Measurements from ENCODE around the gene CATSPER1.

The CATSPER1 gene

DNA sequence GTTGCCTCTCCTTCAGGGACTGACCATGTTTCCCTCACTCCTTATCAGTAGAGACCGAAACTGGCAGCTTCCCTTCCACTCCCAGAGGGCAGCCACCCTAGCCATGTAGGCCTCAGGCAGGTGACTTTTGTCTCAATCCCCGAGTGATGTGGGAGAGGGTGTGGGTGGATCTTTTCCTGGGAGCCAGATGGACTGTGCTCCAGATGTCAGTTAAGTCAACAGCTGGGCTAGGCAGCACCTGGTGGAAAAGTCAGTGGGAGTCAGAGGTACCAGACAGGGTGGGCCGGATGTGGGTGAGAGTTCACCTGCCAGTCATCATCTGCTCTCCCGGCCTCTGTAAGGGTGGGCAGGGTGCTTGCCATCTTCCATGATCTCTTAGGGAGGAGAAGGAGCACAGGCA is 22.1 kb downstream of the CATSPER1 start:
- H3K27ac Mint-ChIP-seq: no peak overlapping the region
- no peaks in the 10 kb centered on the region for H3K9me3 Mint-ChIP-seq
- peaks cover 17% of the 10 kb centered on the region for H3K36me3 Mint-ChIP-seq
- peaks cover 39% of the 10 kb centered on the region for H3K4me1 Mint-ChIP-seq
- H3K27me3 Mint-ChIP-seq: no peaks in the 10 kb centered on the region
- H3K4me3 Mint-ChIP-seq: peak overlapping the region; percentile 11
- ATAC-seq: no peak

GRCh38 chr11:66003291-66003690 is 23.0 kb downstream of the CATSPER1 start:
- peaks cover 43% of the 10 kb centered on the region for H3K4me1 Mint-ChIP-seq
- H3K36me3 Mint-ChIP-seq: peaks cover 23% of the 10 kb centered on the region
- ATAC-seq: no peak
- H3K27ac Mint-ChIP-seq: peak overlapping the region; percentile 95
- peak overlapping the region; percentile 99 for H3K4me3 Mint-ChIP-seq
- H3K27me3 Mint-ChIP-seq: no peaks in the 10 kb centered on the region
- no peaks in the 10 kb centered on the region for H3K9me3 Mint-ChIP-seq

DNA sequence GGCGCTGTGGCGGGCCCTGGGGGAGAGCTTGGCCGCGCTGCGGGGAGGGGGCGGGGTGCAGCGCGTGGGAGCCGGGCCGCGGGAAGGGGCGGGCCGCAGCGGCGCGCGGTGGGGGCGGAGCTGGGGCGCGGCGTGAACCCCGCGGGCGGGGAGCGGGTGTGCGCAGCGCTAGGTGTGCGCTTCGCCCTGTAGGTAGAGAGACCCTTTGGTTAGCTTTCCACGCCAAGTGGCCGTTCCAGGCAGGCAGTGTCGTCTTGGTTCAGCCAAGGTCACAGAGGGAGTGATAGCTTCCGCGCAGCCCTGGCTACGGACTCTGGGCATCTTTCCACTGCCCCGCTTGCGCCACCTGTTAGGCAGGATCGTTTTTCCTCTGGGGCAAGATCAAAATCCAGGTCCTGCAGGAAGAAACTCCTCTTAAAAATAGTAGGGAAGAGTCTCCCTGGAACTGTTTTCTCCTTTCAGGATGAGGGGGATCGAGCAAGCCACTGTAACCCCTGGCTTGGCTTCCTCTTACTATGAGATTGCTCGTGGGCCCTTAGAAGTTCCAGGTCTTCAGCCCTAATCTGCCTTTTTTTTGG is 23.5 kb downstream of the CATSPER1 start:
- Mint-ChIP-seq H3K4me3 (peak overlapping the region; percentile 99), H3K9me3 (no peaks in the 10 kb centered on the region), H3K4me1 (peaks cover 44% of the 10 kb centered on the region), H3K27ac (peak overlapping the region; percentile 95), H3K27me3 (no peaks in the 10 kb centered on the region), H3K36me3 (peaks cover 29% of the 10 kb centered on the region)
- peak; percentile 89 for ATAC-seq

- H3K36me3 Mint-ChIP-seq: peaks cover 34% of the 10 kb centered on the region
- ATAC-seq: peak; percentile 94
- H3K4me1 Mint-ChIP-seq: peaks cover 44% of the 10 kb centered on the region
- peak within 1 kb of the TSS; percentile 95 for H3K27ac Mint-ChIP-seq
- no peaks in the 10 kb centered on the region for H3K27me3 Mint-ChIP-seq
- H3K4me3 Mint-ChIP-seq: peak within 1 kb of the TSS; percentile 99
- H3K9me3 Mint-ChIP-seq: no peaks in the 10 kb centered on the region
Measured at GRCh38 chr11:66001942-66002647, 24.2 kb downstream of the CATSPER1 start, which contains the start of the genes BANF1 and EIF1AD. Gene BANF1, plus strand, starts transcription at chr11:66002503. Its CDS starts 748 bp downstream, at chr11:66003251. Gene EIF1AD, minus strand, starts transcription at chr11:66002157. Its CDS starts 1,768 bp downstream, at chr11:66000389.

GRCh38 chr11:65997286-65997685 is 29.0 kb downstream of the CATSPER1 start:
- no peaks in the 10 kb centered on the region for H3K27me3 Mint-ChIP-seq
- no peak overlapping the region for H3K27ac Mint-ChIP-seq
- no peaks in the 10 kb centered on the region for H3K9me3 Mint-ChIP-seq
- peaks cover 30% of the 10 kb centered on the region for H3K36me3 Mint-ChIP-seq
- no peak overlapping the region for H3K4me3 Mint-ChIP-seq
- peaks cover 17% of the 10 kb centered on the region for H3K4me1 Mint-ChIP-seq
- no peak for ATAC-seq

DNA sequence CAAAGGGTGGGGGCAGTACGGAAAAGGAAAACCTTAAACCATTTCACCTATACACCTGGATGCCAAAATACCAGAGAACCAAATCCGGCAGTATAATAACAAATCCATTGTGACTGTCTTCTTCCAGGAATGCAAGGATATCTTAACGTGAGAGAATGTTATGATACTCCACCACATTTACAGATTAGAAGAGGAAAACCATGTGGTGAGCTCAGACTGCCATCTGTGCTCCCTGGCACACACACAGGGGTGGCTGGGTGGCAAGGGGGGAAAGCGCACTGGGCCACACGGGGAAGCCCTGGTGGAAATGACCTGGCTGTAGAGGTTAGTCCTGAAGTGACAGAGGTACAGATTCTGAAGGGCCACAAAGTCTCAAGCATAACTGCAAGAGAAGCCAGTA is 34.2 kb downstream of the CATSPER1 start:
- Mint-ChIP-seq H3K9me3 (no peaks in the 10 kb centered on the region), H3K4me3 (no peak overlapping the region), H3K4me1 (peaks cover 7% of the 10 kb centered on the region), H3K27me3 (no peaks in the 10 kb centered on the region), H3K27ac (no peak overlapping the region), H3K36me3 (peaks cover 13% of the 10 kb centered on the region)
- no peak for ATAC-seq

- Mint-ChIP-seq H3K27ac (peak overlapping the region; percentile 70), H3K4me1 (peaks cover 7% of the 10 kb centered on the region), H3K9me3 (no peaks in the 10 kb centered on the region), H3K27me3 (no peaks in the 10 kb centered on the region), H3K4me3 (no peak overlapping the region), H3K36me3 (peaks cover 6% of the 10 kb centered on the region)
- peak; percentile 99 for ATAC-seq
Measured at GRCh38 chr11:65988791-65989592, 37.3 kb downstream of the CATSPER1 start.

DNA sequence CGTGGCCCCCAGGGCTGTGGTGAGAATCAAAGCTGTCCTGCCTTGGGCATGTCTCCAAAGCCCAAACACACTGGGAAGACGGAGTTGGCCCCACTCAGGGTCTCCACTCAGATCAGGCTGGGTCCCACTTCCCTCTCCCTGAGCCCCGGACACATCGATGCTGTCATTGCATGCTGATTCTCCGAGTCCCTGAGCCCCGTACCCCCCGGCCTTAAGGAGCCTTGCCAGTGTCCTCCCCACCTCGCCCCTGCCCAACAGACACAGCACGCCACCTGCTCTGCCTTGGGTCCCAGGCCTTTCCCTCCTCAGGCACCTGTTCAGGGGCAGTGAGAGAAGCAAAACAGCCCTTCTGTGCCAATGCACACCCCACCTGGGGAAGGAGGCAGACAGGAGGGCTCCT is 38.9 kb downstream of the CATSPER1 start:
- no peaks in the 10 kb centered on the region for H3K9me3 Mint-ChIP-seq
- H3K27me3 Mint-ChIP-seq: no peaks in the 10 kb centered on the region
- no peak overlapping the region for H3K27ac Mint-ChIP-seq
- H3K36me3 Mint-ChIP-seq: peaks cover 6% of the 10 kb centered on the region
- ATAC-seq: no peak
- H3K4me1 Mint-ChIP-seq: peaks cover 7% of the 10 kb centered on the region
- H3K4me3 Mint-ChIP-seq: no peak overlapping the region

DNA sequence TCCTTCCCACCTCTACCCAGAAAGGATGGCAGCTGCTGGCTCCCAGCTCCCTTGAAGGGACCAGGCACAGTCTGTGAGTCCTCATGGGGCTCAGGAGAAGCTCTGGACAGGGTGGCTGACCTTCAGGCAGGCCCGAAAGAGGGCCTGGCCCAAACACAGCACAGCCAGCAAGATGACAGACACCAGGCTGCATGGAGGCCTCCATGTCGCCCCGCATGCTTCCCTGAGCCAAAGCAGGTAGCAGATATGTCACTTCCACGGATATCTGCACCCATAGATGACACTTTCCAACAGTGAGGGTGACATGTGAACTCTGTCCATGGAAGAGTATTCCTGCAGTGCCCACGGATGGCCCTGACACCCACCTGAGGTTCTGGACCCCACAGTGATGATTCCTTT is 42.7 kb downstream of the CATSPER1 start:
- no peak for ATAC-seq
- Mint-ChIP-seq H3K9me3 (no peaks in the 10 kb centered on the region), H3K36me3 (peaks cover 10% of the 10 kb centered on the region), H3K27me3 (no peaks in the 10 kb centered on the region), H3K4me1 (no peaks in the 10 kb centered on the region), H3K4me3 (no peak overlapping the region), H3K27ac (no peak overlapping the region)

DNA sequence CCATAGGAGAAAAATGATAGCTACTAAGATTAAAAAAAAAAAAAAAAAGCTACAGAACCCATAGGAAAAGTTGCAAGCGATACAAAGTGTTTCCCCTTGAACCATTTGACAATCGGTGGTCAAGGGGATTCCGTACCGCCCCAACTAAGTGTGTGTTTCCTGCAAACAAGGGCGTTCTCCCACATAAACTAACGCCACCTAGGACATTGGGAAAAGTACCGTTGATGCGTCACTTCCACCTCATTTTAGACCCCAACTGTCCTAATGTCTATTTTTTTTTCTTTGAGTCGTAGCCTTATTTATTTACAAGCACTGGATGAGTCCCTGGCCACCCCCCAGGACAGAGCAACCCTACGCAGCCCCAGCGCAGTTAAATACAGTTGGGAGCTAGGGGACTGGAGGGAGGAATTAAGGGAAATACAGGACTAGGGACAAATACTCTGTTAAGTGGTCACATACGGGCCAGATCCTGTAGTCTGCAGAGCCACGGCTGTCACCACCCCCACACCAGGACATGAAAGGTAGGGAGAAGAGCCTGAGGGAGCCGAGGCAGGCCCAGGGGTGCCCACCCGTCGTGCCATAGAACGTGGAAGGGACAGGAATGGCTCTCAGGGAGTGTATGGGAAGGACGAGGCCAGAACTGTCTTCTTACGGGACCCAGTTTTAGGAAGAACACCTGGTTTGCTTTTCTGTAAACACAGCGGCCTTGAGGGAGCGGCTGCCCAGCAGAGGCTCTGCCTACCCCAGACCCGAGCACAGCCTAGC is 43.3 kb downstream of the CATSPER1 start:
- peaks cover 16% of the 10 kb centered on the region for H3K36me3 Mint-ChIP-seq
- no peak overlapping the region for H3K4me3 Mint-ChIP-seq
- no peaks in the 10 kb centered on the region for H3K4me1 Mint-ChIP-seq
- H3K9me3 Mint-ChIP-seq: no peaks in the 10 kb centered on the region
- H3K27ac Mint-ChIP-seq: no peak overlapping the region
- ATAC-seq: no peak
- H3K27me3 Mint-ChIP-seq: no peaks in the 10 kb centered on the region

GRCh38 chr11:65981972-65982823 is 44.1 kb downstream of the CATSPER1 start:
- H3K36me3 Mint-ChIP-seq: peaks cover 24% of the 10 kb centered on the region
- no peaks in the 10 kb centered on the region for H3K9me3 Mint-ChIP-seq
- ATAC-seq: peak; percentile 22
- H3K4me1 Mint-ChIP-seq: no peaks in the 10 kb centered on the region
- no peak overlapping the region for H3K4me3 Mint-ChIP-seq
- no peak overlapping the region for H3K27ac Mint-ChIP-seq
- no peaks in the 10 kb centered on the region for H3K27me3 Mint-ChIP-seq

DNA sequence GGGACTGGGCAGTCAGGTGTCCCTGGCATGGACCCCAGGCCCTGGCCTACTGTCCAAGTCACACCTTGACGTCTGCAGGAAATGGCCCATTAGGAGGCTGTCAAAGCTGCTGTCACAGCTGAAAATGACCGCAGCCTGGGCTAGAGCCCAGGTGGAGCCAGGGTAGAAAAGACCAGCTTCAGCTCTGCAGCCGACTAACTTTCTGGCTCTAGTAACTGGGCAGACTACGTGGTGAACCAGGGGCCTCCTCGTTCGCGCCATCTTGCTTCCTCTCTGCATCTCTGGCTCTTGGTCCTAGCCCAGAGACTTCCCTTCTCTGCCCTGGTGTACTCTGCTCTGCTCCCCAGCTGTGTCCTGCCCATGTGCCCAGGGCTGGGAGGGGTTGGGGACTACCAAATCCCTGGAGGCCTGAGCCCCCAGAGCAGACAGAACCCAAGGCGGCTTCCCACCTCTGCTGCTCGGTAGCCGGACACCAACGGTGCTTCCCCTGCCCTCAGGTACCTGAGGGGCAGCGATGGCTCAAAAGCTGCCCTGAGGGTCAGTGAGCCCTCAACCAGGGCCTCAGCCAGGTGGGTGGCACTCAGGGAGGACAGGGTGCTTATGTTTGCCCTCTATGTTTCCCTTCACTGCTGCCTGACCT is 45.1 kb downstream of the CATSPER1 start:
- H3K4me3 Mint-ChIP-seq: no peak overlapping the region
- no peaks in the 10 kb centered on the region for H3K9me3 Mint-ChIP-seq
- no peaks in the 10 kb centered on the region for H3K4me1 Mint-ChIP-seq
- H3K27me3 Mint-ChIP-seq: no peaks in the 10 kb centered on the region
- no peak overlapping the region for H3K27ac Mint-ChIP-seq
- H3K36me3 Mint-ChIP-seq: peaks cover 34% of the 10 kb centered on the region
- ATAC-seq: no peak

DNA sequence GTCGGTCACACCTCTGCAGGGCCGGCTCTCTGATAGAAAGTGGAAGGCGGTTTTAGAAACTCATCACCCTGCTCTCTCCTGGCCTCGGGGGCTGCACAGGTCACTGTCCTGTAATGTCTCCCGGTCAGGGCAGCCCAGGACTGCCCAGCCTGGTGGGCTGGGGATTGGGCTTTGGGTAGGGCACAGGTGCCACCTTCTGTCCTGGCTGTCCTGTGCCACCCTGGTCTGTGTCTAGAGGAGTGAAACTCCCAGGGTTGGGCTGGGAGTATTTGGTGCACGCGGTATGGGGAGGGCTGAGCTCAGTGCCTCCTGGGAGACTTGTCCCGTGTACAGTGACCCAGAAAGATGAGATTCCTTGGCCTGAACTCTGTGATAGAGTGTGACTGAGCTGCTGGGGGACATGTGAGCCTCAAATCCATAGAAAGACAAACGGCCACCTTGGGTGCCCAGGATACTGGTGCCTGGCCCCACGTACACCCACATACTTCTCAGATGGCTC is 47.0 kb downstream of the CATSPER1 start:
- Mint-ChIP-seq H3K27ac (no peak overlapping the region), H3K27me3 (no peaks in the 10 kb centered on the region), H3K36me3 (peaks cover 43% of the 10 kb centered on the region), H3K4me3 (no peak overlapping the region), H3K4me1 (no peaks in the 10 kb centered on the region), H3K9me3 (no peaks in the 10 kb centered on the region)
- no peak for ATAC-seq

Measured in stimulated activated memory B cell treated with anti-CD40 and anti-IgM and Interleukin-4, amounts not matched to agents 10 μg/mL and 1 μg/mL and 100 μg/mL, for 72 hours (primary cell).